ENCODE results near the gene UCK1.
"Not testable (repeated sequence)": the region's sequence is repeated elsewhere in the genome, so short reads cannot be mapped to it uniquely, and the experiment has no call there.

UCK1 gene

GRCh38 chr9:131566158-131566557 is 35.1 kb upstream of the UCK1 start:
- Histone ChIP-seq H3K9me3 (ENCODE audit: control insufficient read depth, insufficient read depth, low read depth, low read length) (peaks cover 27% of the 10 kb centered on the region; the same call in 1 of the 2 replicates), H3K27me3 (ENCODE audit: control insufficient read depth, insufficient read depth, low read length) (no peaks in the 10 kb centered on the region), H3K4me3 (ENCODE audit: low read depth, low read length) (no peak overlapping the region), H3K27ac (ENCODE audit: low read depth, low read length) (no peak overlapping the region), H3K4me1 (ENCODE audit: control insufficient read depth, insufficient read depth, low read length) (no peaks in the 10 kb centered on the region), H3K9ac (ENCODE audit: low read length) (no peak overlapping the region), H3K36me3 (ENCODE audit: control insufficient read depth, insufficient read depth, low read length) (peaks cover 5% of the 10 kb centered on the region; the same call in 1 of the 2 replicates)

GRCh38 chr9:131565369-131565768 is 34.3 kb upstream of the UCK1 start:
- H3K27ac ChIP-seq (ENCODE audit: low read depth, low read length) = no peak overlapping the region
- H3K27me3 ChIP-seq (ENCODE audit: control insufficient read depth, insufficient read depth, low read length) = no peaks in the 10 kb centered on the region
- no peak overlapping the region for H3K4me3 ChIP-seq (ENCODE audit: low read depth, low read length)
- H3K9ac ChIP-seq (ENCODE audit: low read length) = no peak overlapping the region
- H3K9me3 ChIP-seq (ENCODE audit: control insufficient read depth, insufficient read depth, low read depth, low read length) = peaks cover 27% of the 10 kb centered on the region; the same call in 1 of the 2 replicates
- H3K4me1 ChIP-seq (ENCODE audit: control insufficient read depth, insufficient read depth, low read length) = no peaks in the 10 kb centered on the region
- H3K36me3 ChIP-seq (ENCODE audit: control insufficient read depth, insufficient read depth, low read length) = peaks cover 5% of the 10 kb centered on the region; the same call in 1 of the 2 replicates

DNA sequence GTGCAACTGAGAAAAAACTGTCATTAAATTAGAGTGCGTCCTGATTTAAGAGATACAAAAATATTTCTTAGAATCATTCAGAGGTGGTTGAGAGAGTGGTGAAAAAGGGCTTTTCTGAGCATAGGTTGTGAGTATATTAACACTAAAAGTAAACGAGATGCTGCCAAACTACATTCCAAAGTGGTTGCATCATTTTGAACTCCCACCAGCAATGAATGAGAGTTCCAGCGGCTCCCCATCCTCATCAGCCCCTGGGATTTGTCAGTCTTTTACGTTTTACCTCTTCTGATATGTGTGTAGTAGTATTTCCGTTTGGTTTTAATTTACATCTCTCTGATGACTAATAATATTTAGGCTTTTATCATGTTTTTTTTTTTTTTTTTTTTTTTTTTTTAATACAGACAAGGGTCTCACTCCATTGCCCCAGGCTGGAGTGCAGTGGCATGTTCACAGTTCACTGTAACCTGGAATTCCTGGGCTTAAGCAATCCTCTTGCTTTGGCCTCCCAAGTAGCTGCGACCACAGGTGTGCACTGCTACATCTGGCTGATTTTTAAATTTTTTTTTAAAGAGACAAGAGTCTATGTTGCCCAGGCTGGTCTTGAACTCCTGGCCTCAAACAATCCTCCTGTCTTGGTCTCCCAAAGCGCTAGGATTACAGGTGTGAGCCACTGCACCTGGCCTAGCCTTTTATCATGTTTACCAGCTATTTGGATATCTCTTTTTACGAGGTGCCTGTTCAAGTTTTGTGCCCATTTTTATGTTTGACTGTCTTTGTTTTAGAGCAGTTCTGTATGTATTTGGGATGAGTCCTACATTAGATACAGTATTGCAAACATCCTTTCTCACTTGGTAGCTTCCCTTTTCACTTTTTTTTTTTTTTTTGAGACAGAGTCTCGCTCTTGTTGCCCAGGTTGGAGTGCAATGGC is 31.2 kb upstream of the UCK1 start:
- H3K9ac ChIP-seq (ENCODE audit: low read length) = no peak overlapping the region
- no peak overlapping the region; the same call in 1 of the 2 replicates for H3K27ac ChIP-seq (ENCODE audit: low read depth, low read length)
- H3K4me1 ChIP-seq (ENCODE audit: control insufficient read depth, insufficient read depth, low read length) = no peaks in the 10 kb centered on the region
- H3K9me3 ChIP-seq (ENCODE audit: control insufficient read depth, insufficient read depth, low read depth, low read length) = peaks cover 24% of the 10 kb centered on the region; the same call in 1 of the 2 replicates
- H3K36me3 ChIP-seq (ENCODE audit: control insufficient read depth, insufficient read depth, low read length) = no peaks in the 10 kb centered on the region
- H3K27me3 ChIP-seq (ENCODE audit: control insufficient read depth, insufficient read depth, low read length) = no peaks in the 10 kb centered on the region; the same call in 1 of the 2 replicates
- no peak overlapping the region for H3K4me3 ChIP-seq (ENCODE audit: low read depth, low read length)

GRCh38 chr9:131559421-131560000 is 28.4 kb upstream of the UCK1 start:
- H3K36me3 ChIP-seq (ENCODE audit: control insufficient read depth, insufficient read depth, low read length) = no peaks in the 10 kb centered on the region
- no peaks in the 10 kb centered on the region for H3K4me1 ChIP-seq (ENCODE audit: control insufficient read depth, insufficient read depth, low read length)
- no peak overlapping the region for H3K9ac ChIP-seq (ENCODE audit: low read length)
- peaks cover 12% of the 10 kb centered on the region; the same call in 1 of the 2 replicates for H3K9me3 ChIP-seq (ENCODE audit: control insufficient read depth, insufficient read depth, low read depth, low read length)
- H3K27me3 ChIP-seq (ENCODE audit: control insufficient read depth, insufficient read depth, low read length) = peaks cover 15% of the 10 kb centered on the region
- no peak overlapping the region for H3K27ac ChIP-seq (ENCODE audit: low read depth, low read length)
- no peak overlapping the region for H3K4me3 ChIP-seq (ENCODE audit: low read depth, low read length)

- H3K9me3 ChIP-seq (ENCODE audit: control insufficient read depth, insufficient read depth, low read depth, low read length) = peaks cover 17% of the 10 kb centered on the region
- H3K9ac ChIP-seq (ENCODE audit: low read length) = no peak overlapping the region
- H3K36me3 ChIP-seq (ENCODE audit: control insufficient read depth, insufficient read depth, low read length) = no peaks in the 10 kb centered on the region
- H3K27me3 ChIP-seq (ENCODE audit: control insufficient read depth, insufficient read depth, low read length) = peaks cover 28% of the 10 kb centered on the region
- no peak overlapping the region for H3K27ac ChIP-seq (ENCODE audit: low read depth, low read length)
- H3K4me1 ChIP-seq (ENCODE audit: control insufficient read depth, insufficient read depth, low read length) = no peaks in the 10 kb centered on the region
- H3K4me3 ChIP-seq (ENCODE audit: low read depth, low read length) = no peak overlapping the region
Observed at GRCh38 chr9:131557855-131558548, 26.9 kb upstream of the UCK1 start.

DNA sequence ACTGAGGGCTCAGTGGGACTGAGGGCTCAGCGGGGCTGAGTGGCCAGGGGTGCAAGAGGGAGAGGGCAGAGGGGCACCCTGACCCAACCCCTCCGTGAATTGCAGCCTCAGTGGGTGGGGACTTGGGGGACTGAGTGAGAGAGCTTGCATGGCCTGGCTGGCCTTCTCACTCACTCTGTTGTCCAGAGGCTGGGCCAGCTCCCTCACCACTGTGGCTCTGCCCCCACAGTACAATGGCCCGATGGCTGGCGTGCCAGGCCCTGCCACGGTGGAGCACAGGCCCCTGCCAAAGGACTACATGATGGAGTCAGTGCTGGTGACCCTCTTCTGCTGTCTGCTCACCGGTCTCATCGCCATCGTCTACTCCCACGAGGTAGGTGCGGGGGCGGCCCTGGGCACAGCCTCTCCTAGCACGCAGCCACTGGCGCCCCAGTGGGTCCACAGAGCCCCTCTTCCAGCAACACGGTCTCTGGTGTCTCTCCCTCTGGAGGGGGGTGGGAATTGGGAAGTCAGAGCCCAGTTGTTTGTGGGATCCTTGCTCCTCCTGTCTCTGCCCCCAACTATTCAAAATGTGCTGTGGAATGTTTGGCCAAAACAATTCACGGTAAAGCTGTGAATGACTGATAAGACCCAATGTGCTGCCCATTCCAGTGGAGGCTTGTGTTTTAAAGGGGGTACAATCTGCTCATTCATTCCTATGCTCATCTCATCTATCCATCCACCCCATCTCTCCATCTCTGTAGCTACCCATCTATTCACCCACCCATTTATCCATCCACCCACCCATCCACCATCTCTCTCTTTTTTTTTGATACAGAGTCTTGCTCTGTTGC is 25.0 kb upstream of the UCK1 start:
- Histone ChIP-seq H3K4me1 (ENCODE audit: control insufficient read depth, insufficient read depth, low read length) (no peaks in the 10 kb centered on the region), H3K9ac (ENCODE audit: low read length) (no peak overlapping the region), H3K27ac (ENCODE audit: low read depth, low read length) (no peak overlapping the region), H3K4me3 (ENCODE audit: low read depth, low read length) (no peak overlapping the region), H3K9me3 (ENCODE audit: control insufficient read depth, insufficient read depth, low read depth, low read length) (peaks cover 12% of the 10 kb centered on the region), H3K27me3 (ENCODE audit: control insufficient read depth, insufficient read depth, low read length) (peaks cover 28% of the 10 kb centered on the region), H3K36me3 (ENCODE audit: control insufficient read depth, insufficient read depth, low read length) (no peaks in the 10 kb centered on the region)

DNA sequence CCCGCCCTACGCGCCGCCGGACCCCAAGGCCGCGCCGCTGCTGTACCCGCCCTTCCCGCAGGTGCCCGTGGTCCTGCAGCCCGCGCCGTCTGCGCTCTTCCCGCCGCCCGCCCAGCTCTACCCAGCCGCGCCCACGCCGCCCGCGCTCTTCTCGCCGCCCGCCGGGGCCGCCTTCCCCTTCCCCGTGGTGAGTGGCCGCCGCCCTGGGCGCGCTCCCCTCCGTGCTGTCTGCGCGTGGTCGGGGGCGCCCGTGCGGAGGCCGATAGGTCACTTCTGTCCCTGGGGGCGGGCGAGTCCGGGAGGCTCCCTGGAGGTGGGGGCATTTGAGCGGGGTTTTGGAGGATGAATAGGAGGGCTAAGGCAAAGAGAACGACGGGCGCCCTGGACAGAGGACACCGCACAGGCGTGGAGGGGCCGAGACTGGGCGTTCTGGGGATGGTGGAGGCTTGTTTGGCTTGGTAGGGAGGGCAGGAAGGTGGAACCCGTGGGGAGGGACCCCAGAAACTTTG is 23.8 kb upstream of the UCK1 start:
- H3K27ac ChIP-seq (ENCODE audit: low read depth, low read length) = no peak overlapping the region
- H3K9me3 ChIP-seq (ENCODE audit: control insufficient read depth, insufficient read depth, low read depth, low read length) = peaks cover 12% of the 10 kb centered on the region
- peak overlapping the region; percentile 46; the same call in 1 of the 2 replicates for H3K4me3 ChIP-seq (ENCODE audit: low read depth, low read length)
- H3K36me3 ChIP-seq (ENCODE audit: control insufficient read depth, insufficient read depth, low read length) = no peaks in the 10 kb centered on the region
- no peak overlapping the region for H3K9ac ChIP-seq (ENCODE audit: low read length)
- peaks cover 28% of the 10 kb centered on the region for H3K27me3 ChIP-seq (ENCODE audit: control insufficient read depth, insufficient read depth, low read length)
- no peaks in the 10 kb centered on the region for H3K4me1 ChIP-seq (ENCODE audit: control insufficient read depth, insufficient read depth, low read length)

DNA sequence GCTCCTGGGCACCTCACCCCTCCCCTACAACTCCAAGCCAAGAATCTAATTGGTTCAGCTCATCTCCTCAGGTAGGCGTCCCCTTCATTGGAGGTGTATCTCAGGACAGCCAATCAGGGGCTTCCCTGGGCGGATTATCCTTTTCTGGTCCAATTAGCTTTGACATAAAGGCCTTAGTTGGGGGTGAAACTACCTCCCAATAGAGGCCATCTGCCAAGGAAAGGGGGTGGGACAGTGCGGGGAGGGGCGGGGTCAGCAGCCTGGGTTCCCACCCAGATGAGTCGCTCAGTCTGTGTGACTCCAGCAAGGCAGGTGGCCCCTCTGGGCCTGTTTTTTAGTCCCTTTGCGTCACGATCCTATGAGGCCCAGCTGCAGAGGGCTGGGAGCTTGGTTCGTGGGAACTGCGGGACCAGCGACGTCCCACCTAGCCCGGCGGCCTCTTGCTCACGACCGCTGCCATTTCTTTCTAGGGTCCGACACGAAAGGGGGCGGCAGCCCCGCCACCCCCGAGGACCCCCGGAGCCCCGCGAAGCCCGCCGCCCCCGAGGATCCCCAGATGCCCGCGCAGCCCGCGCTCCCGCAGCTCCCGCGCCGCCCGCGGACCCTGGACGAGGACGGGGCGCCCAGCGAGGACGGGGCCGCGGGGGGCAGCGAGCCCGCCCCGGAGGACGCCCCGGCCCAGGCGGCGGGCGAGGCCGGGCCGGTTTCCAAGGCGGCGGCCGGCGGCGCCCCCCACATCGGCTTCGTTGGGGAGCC is 23.2 kb upstream of the UCK1 start:
- Histone ChIP-seq H3K9ac (ENCODE audit: low read length) (no peak overlapping the region), H3K27me3 (ENCODE audit: control insufficient read depth, insufficient read depth, low read length) (peaks cover 28% of the 10 kb centered on the region), H3K4me1 (ENCODE audit: control insufficient read depth, insufficient read depth, low read length) (no peaks in the 10 kb centered on the region), H3K9me3 (ENCODE audit: control insufficient read depth, insufficient read depth, low read depth, low read length) (peaks cover 12% of the 10 kb centered on the region), H3K27ac (ENCODE audit: low read depth, low read length) (no peak overlapping the region), H3K36me3 (ENCODE audit: control insufficient read depth, insufficient read depth, low read length) (no peaks in the 10 kb centered on the region), H3K4me3 (ENCODE audit: low read depth, low read length) (peak overlapping the region; percentile 46; the same call in 1 of the 2 replicates)

DNA sequence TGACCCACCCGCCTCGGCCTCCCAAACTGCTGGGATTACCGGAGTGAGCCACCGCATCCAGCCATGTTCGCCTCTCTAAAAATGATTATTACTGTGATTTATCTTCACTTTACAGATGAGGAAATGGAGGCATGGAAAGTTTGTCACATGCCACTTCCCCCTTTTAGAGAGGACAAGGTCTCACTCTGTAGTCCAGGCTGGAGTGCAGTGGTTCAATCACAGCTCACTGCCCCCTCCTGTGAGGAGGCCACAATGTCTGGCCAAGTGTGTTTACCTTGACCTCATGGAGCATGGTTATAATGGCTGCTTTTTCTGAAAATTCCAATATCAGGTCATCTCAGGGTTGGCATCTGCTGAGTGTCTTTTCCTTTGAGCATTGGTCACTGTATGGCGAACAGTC is 21.0 kb upstream of the UCK1 start:
- H3K9ac ChIP-seq (ENCODE audit: low read length) = no peak overlapping the region
- H3K4me3 ChIP-seq (ENCODE audit: low read depth, low read length) = no peak overlapping the region
- no peaks in the 10 kb centered on the region for H3K4me1 ChIP-seq (ENCODE audit: control insufficient read depth, insufficient read depth, low read length)
- no peaks in the 10 kb centered on the region for H3K36me3 ChIP-seq (ENCODE audit: control insufficient read depth, insufficient read depth, low read length)
- peaks cover 16% of the 10 kb centered on the region for H3K9me3 ChIP-seq (ENCODE audit: control insufficient read depth, insufficient read depth, low read depth, low read length)
- no peak overlapping the region for H3K27ac ChIP-seq (ENCODE audit: low read depth, low read length)
- H3K27me3 ChIP-seq (ENCODE audit: control insufficient read depth, insufficient read depth, low read length) = peaks cover 35% of the 10 kb centered on the region

DNA sequence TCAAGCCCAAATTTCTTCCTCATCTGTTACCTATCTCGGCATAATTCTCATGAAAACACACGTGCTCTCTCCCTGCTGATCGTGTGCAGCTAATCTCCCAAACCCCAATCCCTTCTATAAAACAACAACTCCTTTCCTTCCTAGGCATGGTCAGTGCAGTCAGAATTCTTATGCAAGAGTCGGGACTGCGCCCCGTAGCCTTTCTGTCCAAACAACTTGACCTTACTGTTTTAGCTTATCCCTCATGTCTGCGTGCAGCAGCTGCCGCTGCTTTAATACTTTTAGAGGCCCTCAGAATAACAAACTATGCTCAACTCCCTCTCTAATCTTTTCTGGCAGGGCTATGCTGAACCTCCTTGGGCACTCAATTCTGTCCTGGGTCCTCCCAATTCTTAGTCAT is 19.4 kb upstream of the UCK1 start:
- H3K4me3 ChIP-seq (ENCODE audit: low read depth, low read length); H3K36me3 ChIP-seq (ENCODE audit: control insufficient read depth, insufficient read depth, low read length): not testable (repeated sequence)
- peaks cover 41% of the 10 kb centered on the region for H3K27me3 ChIP-seq (ENCODE audit: control insufficient read depth, insufficient read depth, low read length)

More for the DNA sequence above, 19.4 kb upstream of the UCK1 start:
- H3K27ac ChIP-seq (ENCODE audit: low read depth, low read length); H3K4me1 ChIP-seq (ENCODE audit: control insufficient read depth, insufficient read depth, low read length); H3K9ac ChIP-seq (ENCODE audit: low read length): not testable (repeated sequence)
- peaks cover 16% of the 10 kb centered on the region for H3K9me3 ChIP-seq (ENCODE audit: control insufficient read depth, insufficient read depth, low read depth, low read length)
